KMS-11 (cell line): ENCODE measurements around the gene CLGN.
"Not testable (repeated sequence)": the region's sequence is repeated elsewhere in the genome, so short reads cannot be mapped to it uniquely, and the experiment has no call there.

Source experiments
- H2AFZ ChIP-seq: fragments of 200-600 bp; sonication (generic); 2 replicates; pipeline ENCODE4 v1.6.1; 2016; ENCODE audit warnings: antibody characterized with exemption, mixed run types, low read depth
- H3K27ac ChIP-seq: fragments of 200-600 bp; sonication (generic); 2 replicates; pipeline ENCODE4 v1.6.1; 2016; ENCODE audit warnings: mild to moderate bottlenecking, mixed run types
- H3K27me3 ChIP-seq: fragments of 200-600 bp; sonication (generic); 2 replicates; pipeline ENCODE4 v1.6.1; 2017; ENCODE audit warnings: mild to moderate bottlenecking, low read depth, mixed run types, moderate library complexity; ENCODE audit not compliant: insufficient read depth
- H3K36me3 ChIP-seq: fragments of 200-600 bp; sonication (generic); 2 replicates; pipeline ENCODE4 v1.6.1; 2017; ENCODE audit warnings: mild to moderate bottlenecking, mixed run types; ENCODE audit not compliant: insufficient read depth
- H3K4me1 ChIP-seq: fragments of 200-600 bp; sonication (generic); 2 replicates; pipeline ENCODE4 v1.6.1; 2016; ENCODE audit warnings: mild to moderate bottlenecking, low read depth, mixed run types; ENCODE audit not compliant: poor library complexity, severe bottlenecking
- H3K4me2 ChIP-seq: fragments of 200-600 bp; sonication (generic); 2 replicates; pipeline ENCODE4 v1.7.0; 2016; ENCODE audit warnings: mild to moderate bottlenecking, mixed run types
- H3K4me3 ChIP-seq: fragments of 200-600 bp; sonication (generic); IDR thresholded peaks from 2 replicates; pipeline ENCODE4 v1.6.1; 2017; ENCODE audit warnings: low read depth, low read length, mixed read lengths; ENCODE audit not compliant: insufficient read depth
- H3K79me2 ChIP-seq: fragments of 200-600 bp; sonication (generic); 2 replicates; pipeline ENCODE4 v1.6.1; 2016; ENCODE audit warnings: low read depth, mixed run types; ENCODE audit not compliant: insufficient read depth
- H3K9ac ChIP-seq: fragments of 200-600 bp; sonication (generic); 2 replicates; pipeline ENCODE4 v1.6.1; 2016; ENCODE audit warnings: mild to moderate bottlenecking, mixed run types
- H4K20me1 ChIP-seq: fragments of 200-600 bp; sonication (generic); 2 replicates; pipeline ENCODE4 v1.6.1; 2016; ENCODE audit warnings: mild to moderate bottlenecking, mixed run types; ENCODE audit not compliant: insufficient read depth
- TF ChIP-seq, protein P1 (sequence below): fragments of 200-600 bp; sonication (generic); conservative IDR thresholded peaks from 2 replicates; pipeline ENCODE4 v1.6.1; 2017; ENCODE audit warnings: low read depth, mild to moderate bottlenecking, antibody characterized with exemption, low read length, moderate library complexity, mixed read lengths

The CLGN gene

GRCh38 chr4:140439644-140440142 is 12.2 kb upstream of the CLGN start:
- Histone ChIP-seq H4K20me1 (no peaks in the 10 kb centered on the region), H2AFZ (no peak overlapping the region), H3K4me1 (no peaks in the 10 kb centered on the region), H3K36me3 (no peaks in the 10 kb centered on the region), H3K9ac (no peak overlapping the region), H3K4me3 (no peak overlapping the region), H3K4me2 (no peak overlapping the region), H3K27ac (no peak overlapping the region), H3K79me2 (no peaks in the 10 kb centered on the region), H3K27me3 (no peaks in the 10 kb centered on the region)
- TF ChIP-seq, protein P1, sequence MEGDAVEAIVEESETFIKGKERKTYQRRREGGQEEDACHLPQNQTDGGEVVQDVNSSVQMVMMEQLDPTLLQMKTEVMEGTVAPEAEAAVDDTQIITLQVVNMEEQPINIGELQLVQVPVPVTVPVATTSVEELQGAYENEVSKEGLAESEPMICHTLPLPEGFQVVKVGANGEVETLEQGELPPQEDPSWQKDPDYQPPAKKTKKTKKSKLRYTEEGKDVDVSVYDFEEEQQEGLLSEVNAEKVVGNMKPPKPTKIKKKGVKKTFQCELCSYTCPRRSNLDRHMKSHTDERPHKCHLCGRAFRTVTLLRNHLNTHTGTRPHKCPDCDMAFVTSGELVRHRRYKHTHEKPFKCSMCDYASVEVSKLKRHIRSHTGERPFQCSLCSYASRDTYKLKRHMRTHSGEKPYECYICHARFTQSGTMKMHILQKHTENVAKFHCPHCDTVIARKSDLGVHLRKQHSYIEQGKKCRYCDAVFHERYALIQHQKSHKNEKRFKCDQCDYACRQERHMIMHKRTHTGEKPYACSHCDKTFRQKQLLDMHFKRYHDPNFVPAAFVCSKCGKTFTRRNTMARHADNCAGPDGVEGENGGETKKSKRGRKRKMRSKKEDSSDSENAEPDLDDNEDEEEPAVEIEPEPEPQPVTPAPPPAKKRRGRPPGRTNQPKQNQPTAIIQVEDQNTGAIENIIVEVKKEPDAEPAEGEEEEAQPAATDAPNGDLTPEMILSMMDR, result no peak

DNA sequence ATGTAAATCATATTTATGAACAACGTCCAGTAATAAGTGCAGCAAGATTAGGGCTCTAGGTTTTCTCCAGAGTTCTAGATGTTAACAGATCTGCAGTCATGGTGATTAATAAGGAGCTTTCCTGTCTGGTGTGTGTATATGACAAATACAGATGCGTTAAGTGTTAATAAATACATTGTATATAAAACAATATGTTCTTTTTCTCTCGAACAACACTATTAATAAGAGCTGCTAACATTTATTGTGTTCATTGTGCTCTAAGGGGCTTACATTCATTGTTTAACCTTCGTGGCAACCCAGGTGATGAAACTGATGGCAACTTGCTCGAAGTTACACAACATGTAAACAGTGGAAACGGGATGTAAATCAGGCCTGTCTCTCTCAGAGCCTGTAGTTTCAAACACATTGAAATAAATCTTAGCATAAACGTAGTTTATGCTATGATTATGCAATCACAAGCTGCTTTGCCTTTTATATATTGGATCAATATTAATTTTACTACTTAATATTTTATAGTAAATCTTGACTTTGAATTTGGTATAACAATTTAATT is 547 bp upstream of the CLGN start:
- no peaks in the 10 kb centered on the region for H3K27me3 ChIP-seq
- peak overlapping the region; percentile 95 for H2AFZ ChIP-seq
- peak overlapping the region; percentile 73 for H3K4me2 ChIP-seq
- H3K9ac ChIP-seq, result peak overlapping the region; percentile 62; the same call in 1 of the 2 replicates
- peak overlapping the region; percentile 43 for H3K27ac ChIP-seq
- no peak overlapping the region for H3K4me3 ChIP-seq
- TF ChIP-seq, protein P1, result no peak
- H3K79me2 ChIP-seq, result no peaks in the 10 kb centered on the region
- no peaks in the 10 kb centered on the region for H3K36me3 ChIP-seq
- peaks cover 17% of the 10 kb centered on the region for H3K4me1 ChIP-seq
- H4K20me1 ChIP-seq, result no peaks in the 10 kb centered on the region

DNA sequence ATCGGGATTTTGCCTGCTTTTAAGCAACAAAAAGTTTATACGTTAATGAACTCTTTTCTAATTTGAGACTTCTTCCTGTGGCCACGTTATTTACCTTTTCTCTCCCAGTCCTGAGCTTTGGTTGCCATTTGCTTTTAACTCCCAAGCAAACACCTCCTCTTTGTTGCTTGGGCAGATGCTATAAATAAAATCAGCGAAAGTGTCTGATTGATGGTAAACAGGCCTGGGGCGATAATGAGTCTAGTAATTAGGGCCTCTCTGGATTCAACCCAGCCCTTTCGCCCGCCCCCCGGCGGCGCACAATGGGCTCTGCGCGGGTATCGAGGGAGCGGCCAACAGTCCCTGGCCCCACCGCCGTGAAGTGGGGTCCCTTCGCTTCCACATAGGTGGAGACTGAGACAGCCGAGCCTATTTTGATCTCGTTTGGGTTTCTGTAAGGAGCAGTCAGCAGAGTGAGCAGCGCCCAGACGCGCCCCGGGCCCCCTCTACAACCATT is 790 bp downstream of the CLGN start:
- no peaks in the 10 kb centered on the region for H3K36me3 ChIP-seq
- H2AFZ ChIP-seq, result peak overlapping the region; percentile 95
- peak overlapping the region; percentile 73 for H3K4me2 ChIP-seq
- H3K4me3 ChIP-seq, result no peak overlapping the region
- peak overlapping the region; percentile 62; the same call in 1 of the 2 replicates for H3K9ac ChIP-seq
- H3K4me1 ChIP-seq, result peaks cover 17% of the 10 kb centered on the region
- no peaks in the 10 kb centered on the region for H3K79me2 ChIP-seq
- no peaks in the 10 kb centered on the region for H3K27me3 ChIP-seq
- peak overlapping the region; percentile 43 for H3K27ac ChIP-seq
- TF ChIP-seq, protein P1, result peak; percentile 16; the same call in 1 of the 2 replicates
- no peaks in the 10 kb centered on the region for H4K20me1 ChIP-seq

GRCh38 chr4:140423106-140423505 is 4.3 kb downstream of the CLGN start:
- H3K4me1 ChIP-seq, result peaks cover 12% of the 10 kb centered on the region
- no peaks in the 10 kb centered on the region for H3K36me3 ChIP-seq
- H2AFZ ChIP-seq, result no peak overlapping the region
- no peak overlapping the region for H3K27ac ChIP-seq
- H3K4me3 ChIP-seq, result no peak overlapping the region
- no peak overlapping the region for H3K4me2 ChIP-seq
- no peak overlapping the region for H3K9ac ChIP-seq
- TF ChIP-seq, protein P1, result no peak
- no peaks in the 10 kb centered on the region for H3K27me3 ChIP-seq
- no peaks in the 10 kb centered on the region for H4K20me1 ChIP-seq
- H3K79me2 ChIP-seq, result no peaks in the 10 kb centered on the region

DNA sequence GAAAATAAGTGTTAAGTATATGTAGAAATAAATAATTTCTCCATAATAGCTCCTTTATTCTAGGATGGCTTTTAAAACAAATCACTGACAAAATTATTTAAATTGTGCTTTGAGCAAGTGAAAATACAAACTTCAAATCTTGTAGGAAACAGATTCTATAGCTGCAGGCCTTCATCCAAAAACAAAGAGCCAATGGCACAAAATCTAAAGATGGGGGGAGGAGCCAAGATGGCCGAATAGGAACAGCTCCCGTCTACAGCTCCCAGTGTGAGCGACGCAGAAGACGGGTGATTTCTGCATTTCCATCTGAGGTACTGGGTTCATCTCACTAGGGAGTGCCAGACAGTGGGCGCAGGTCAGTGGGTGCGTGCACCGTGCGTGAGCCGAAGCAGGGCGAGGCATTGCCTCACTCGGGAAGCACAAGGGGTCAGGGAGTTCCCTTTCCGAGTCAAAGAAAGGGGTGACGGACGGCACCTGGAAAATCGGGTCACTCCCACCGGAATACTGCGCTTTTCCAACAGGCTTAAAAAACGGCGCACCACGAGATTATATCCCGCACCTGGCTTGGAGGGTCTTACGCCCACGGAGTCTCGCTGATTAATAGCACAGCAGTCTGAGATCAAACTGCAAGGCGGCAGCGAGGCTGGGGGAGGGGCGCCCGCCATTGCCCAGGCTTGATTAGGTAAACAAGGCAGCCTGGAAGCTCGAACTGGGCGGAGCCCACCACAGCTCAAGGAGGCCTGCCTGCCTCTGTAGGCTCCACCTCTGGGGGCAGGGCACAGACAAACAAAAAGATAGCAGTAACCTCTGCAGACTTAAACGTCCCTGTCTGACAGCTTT is 14.1 kb downstream of the CLGN start:
- not testable (repeated sequence) for H2AFZ ChIP-seq, H3K27me3 ChIP-seq, H4K20me1 ChIP-seq, H3K4me2 ChIP-seq, H3K27ac ChIP-seq, H3K79me2 ChIP-seq, H3K9ac ChIP-seq, H3K36me3 ChIP-seq, H3K4me3 ChIP-seq, H3K4me1 ChIP-seq
